Activated naive CD4-positive, alpha-beta T cell treated with anti-CD3 and anti-CD28 coated beads, Interleukin-2, amount 50 U/mL, for 16 hours (primary cell): ENCODE data around the gene MEGF11.
"Not testable (repeated sequence)": the region's sequence is repeated elsewhere in the genome, so short reads cannot be mapped to it uniquely, and the experiment has no call there.

Experiments
- DNase-seq: peaks from one replicate; pipeline ENCODE4 v3.0.0-alpha.2; 2020

Gene MEGF11

GRCh38 chr15:65869954-65870871 is 383.3 kb downstream of the MEGF11 start:
- no peak for DNase-seq

DNA sequence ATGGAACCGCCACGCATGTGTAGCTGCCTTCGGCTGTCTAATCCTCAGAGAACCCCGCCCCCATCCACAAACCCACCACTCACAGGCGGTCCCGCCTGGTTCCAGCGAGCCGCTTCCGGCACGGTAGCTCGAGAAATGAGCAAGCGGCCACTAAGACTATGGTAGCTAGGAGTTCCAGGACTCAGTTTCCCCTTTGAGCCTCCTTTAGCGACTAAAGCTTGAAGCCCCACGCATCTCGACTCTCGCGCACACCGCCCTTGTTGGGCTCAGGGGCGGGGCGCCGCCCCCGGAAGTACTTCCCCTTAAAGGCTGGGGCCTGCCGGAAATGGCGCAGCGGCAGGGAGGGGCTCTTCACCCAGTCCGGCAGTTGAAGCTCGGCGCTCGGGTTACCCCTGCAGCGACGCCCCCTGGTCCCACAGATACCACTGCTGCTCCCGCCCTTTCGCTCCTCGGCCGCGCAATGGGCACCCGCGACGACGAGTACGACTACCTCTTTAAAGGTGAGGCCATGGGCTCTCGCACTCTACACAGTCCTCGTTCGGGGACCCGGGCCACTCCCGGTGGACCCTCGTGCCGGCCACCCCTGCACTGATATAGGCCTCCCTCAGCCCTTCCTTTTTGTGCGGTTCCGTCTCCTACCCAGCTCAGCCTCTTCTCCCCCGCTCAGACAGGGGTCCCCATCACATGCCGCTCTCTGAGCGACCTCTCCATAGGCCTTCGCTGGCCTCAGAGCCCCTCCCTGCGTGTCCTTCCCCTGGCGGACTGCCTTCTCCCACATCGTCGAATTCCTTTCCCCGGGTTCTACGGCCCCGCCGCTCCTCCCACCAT is 384.2 kb downstream of the MEGF11 start, which contains the start of gene RAB11A:
Gene RAB11A, plus strand, starts transcription at position 366 of the 828 bp plus-strand sequence. Its CDS starts 95 bp downstream, at position 461.
- peak; percentile 96 for DNase-seq

DNA sequence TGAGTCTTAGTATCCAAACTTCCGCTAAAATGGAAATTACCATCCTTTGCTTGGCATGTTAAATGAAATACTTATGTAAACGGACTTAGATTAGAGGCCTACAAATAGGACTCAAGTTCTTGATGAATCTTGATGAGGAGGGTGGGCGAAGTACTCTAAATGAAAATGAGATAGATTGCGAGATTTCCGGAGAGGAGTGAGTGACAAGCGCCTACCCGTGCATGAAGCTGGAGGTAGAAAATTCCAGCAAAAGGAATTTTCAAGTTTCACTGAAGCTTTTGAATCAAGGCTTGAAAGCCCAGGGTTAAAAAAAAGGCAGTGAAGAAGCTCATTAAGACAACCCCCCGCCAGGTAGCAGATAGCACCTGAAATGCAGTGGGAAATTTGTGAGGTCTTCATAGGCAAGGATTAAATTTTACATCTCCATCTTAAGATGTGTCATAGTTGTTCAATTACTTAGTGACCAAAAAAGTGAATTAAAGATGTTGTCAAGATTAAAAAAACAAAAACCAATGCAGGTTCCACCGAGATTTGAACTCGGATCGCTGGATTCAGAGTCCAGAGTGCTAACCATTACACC is 384.9 kb downstream of the MEGF11 start:
- no peak for DNase-seq

DNA sequence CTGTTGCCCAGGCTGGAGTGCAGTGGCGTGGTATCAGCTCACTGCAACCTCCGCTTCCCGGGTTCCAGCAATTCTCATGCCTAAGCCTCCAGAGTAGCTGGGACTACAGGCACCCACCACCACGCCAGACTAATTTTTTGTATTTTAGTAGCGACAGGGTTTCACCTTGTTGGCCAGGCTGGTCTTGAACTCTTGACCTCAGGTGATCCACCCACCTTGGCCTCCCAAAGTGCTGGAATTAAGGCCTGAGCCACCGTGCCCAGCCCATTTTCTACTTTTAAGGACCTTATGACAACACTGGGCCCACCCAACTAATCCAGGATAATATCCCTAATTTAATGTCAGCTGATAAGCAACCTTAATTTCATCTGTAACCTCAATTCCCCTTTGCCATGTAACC is 385.6 kb downstream of the MEGF11 start:
- not testable (repeated sequence) for DNase-seq

DNA sequence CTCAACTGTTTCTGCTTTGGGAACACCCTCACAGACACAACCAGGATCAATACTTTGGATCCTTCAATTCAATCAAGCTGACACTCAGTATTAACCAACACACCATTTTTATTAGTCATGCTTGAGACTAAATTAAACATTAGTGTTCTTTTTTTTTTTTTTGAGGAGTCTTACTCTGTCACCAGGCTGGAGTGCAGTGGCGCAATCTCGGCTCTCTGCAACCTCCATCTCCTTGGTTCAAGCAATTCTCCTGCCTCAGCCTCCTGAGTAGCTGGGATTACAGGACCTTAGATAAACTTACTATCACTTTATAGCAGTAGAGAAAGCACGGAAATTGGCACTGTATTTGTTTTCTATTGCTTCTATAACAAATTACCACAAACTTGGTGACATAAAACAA is 386.3 kb downstream of the MEGF11 start:
- DNase-seq, result no peak

DNA sequence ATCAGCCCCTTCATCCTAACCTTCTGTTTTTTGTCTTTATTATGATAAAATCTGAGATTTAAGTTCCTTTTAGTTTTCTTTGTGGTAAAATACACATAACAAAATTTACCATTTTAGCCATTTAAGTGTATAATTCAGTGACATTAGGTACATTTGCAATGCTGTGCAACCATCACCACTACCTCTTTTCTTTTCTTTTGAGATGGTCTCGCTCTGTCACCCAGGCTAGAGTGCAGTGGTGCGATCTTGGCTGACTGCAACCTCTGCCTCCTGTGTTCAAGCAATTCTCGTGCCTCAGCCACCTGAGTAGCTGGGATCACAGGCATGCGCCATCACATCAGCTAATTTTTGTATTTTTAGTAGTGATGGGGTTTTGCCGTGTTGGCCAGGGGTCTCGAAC is 390.4 kb downstream of the MEGF11 start:
- DNase-seq, result no peak

DNA sequence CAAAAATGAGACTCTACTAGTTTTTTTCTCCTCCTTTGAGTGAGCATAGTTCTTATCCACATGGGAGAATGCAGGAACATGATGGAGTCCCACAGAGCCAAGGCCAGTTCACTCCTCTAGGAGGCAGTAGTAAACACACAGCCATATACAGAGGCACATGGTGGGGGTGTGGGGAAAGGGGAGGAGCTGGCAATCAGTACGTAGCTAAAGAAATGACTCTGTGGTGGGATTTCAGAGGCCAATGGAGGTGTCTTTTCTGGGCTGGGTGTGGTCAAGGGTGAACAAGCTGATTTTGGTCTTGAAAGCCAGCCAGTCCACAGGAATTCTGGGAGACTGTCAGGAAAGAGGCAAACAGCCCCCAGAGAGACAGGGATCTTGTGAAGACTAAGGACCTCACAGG is 390.9 kb downstream of the MEGF11 start:
- peak; percentile 72 for DNase-seq

GRCh38 chr15:65857718-65858402 is 395.7 kb downstream of the MEGF11 start:
- DNase-seq, result no peak

DNA sequence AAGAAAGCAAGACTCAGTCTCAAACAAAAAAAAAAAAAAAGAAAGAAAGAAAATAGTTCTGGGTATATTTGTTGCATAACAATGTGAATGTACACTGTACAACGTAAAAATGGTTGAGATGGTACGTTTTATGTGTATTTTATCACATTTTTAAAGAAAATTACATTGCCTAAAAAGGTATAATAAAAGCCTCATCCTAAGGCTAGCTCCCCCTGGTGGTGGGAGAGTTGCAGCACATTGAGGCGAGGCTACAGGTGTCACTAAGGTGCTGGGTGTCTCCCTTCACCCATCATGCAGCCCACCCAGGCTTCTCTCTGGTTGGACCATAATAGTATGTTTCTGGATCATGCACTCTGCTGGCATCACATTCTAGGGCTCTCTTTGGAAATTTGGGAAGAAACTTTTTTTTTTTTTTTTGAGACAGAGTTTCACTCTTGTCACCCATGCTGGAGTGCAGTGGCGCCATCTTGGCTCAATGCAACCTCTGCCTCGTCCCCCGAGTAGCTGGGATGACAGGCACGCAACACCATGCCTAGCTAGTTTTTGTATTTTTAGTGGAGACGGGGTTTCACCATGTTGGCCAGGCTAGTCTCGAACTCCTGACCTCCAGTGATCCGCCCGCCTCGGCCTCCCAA is 396.6 kb downstream of the MEGF11 start:
- peak; percentile 82 for DNase-seq

- no peak for DNase-seq
These were observed 401.6 kb downstream of the MEGF11 start for GRCh38 chr15:65851981-65852380.

DNA sequence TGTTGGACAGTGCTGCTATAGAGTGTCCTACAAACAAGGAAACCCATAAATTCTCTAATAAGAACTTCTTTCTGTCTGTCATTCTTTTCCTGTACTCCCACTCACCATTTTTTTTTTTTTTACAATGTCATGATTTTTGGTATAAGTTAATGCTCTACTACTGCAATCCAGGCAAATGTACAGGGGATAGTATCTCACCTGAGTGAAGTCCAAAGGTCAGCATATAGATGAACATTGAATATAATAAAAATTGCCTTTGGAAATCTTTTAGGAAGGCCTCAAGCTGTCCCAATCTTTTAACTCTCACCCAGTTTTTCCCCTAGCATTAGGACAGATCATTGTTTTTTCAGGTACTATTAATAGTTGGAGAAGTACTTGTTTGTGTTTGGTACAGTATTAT is 405.6 kb downstream of the MEGF11 start:
- DNase-seq, result no peak

GRCh38 chr15:65845826-65846519 is 407.6 kb downstream of the MEGF11 start:
- DNase-seq, result no peak
